ENCODE results near the gene POMT1. TPM values are rescaled to one million over a fixed set of nuclear protein-coding genes. Genes with fewer than 3 reads are reported as not detected.

Gene POMT1
- total and polyA plus RNA-seq, 3 donors from 2014 or later, result 99.7 to 118 (median 117) TPM

- TF ChIP-seq POLR2A (IDR thresholded peaks at IDR 0.05) (no peak), CTCF (IDR thresholded peaks at IDR 0.05) (no peak)
- intact Hi-C loops (cut with DNase I; ENCODE audit: low total_unique reads), result no loop called here
- no peak for DNase-seq
Observed at GRCh38 chr9:131521203-131521602, 18.5 kb downstream of the POMT1 start.

GRCh38 chr9:131521822-131522221, 19.1 kb downstream of the POMT1 start:
- no peaks in the 10 kb centered on the region for H3K4me1 ChIP-seq
- no peak for DNase-seq
- TF ChIP-seq POLR2A (IDR thresholded peaks at IDR 0.05), result no peak
- no peak for TF ChIP-seq CTCF (IDR thresholded peaks at IDR 0.05)
- H3K4me3 ChIP-seq, result no peak overlapping the region
- intact Hi-C loops (cut with DNase I; ENCODE audit: low total_unique reads), result no loop called here
- no peak overlapping the region for H3K27ac ChIP-seq
- H3K27me3 ChIP-seq, result no peaks in the 10 kb centered on the region
- 95 to 97% methylated on average over 12 to 13 of the region's 13 CpGs for WGBS, 2 donors
- H3K9me3 ChIP-seq, result no peaks in the 10 kb centered on the region
- no peaks in the 10 kb centered on the region for H3K36me3 ChIP-seq (ENCODE audit: low read depth, missing control alignments)

More at GRCh38 chr9:131521203-131521602, 18.5 kb downstream of the POMT1 start:
- H3K27ac ChIP-seq, result no peak overlapping the region
- H3K27me3 ChIP-seq, result no peaks in the 10 kb centered on the region
- H3K36me3 ChIP-seq (ENCODE audit: low read depth, missing control alignments), result no peaks in the 10 kb centered on the region
- no peaks in the 10 kb centered on the region for H3K9me3 ChIP-seq
- no peaks in the 10 kb centered on the region for H3K4me1 ChIP-seq
- no peak overlapping the region for H3K4me3 ChIP-seq
- WGBS, 2 donors, result 90 to 95% methylated on average over 10 of the region's 10 CpGs

GRCh38 chr9:131522257-131523085, 19.8 kb downstream of the POMT1 start:
- intact Hi-C loops (cut with DNase I; ENCODE audit: low total_unique reads), result no loop called here
- 89% methylated on average over 24 to 29 of the region's 29 CpGs for WGBS, 2 donors
- H3K27ac ChIP-seq, result no peak overlapping the region
- TF ChIP-seq POLR2A (IDR thresholded peaks at IDR 0.05), result no peak
- TF ChIP-seq CTCF (IDR thresholded peaks at IDR 0.05), result no peak
- no peaks in the 10 kb centered on the region for H3K27me3 ChIP-seq
- no peaks in the 10 kb centered on the region for H3K4me1 ChIP-seq
- H3K9me3 ChIP-seq, result no peaks in the 10 kb centered on the region
- no peak overlapping the region for H3K4me3 ChIP-seq
- DNase-seq, result no peak
- no peaks in the 10 kb centered on the region for H3K36me3 ChIP-seq (ENCODE audit: low read depth, missing control alignments)

- Histone ChIP-seq H3K4me3 (no peak overlapping the region), H3K27me3 (no peaks in the 10 kb centered on the region), H3K4me1 (no peaks in the 10 kb centered on the region), H3K36me3 (ENCODE audit: low read depth, missing control alignments) (no peaks in the 10 kb centered on the region), H3K27ac (no peak overlapping the region), H3K9me3 (no peaks in the 10 kb centered on the region)
- DNase-seq, result no peak
- TF ChIP-seq CTCF (IDR thresholded peaks at IDR 0.05), result no peak
- TF ChIP-seq POLR2A (IDR thresholded peaks at IDR 0.05), result no peak
- intact Hi-C loops (cut with DNase I; ENCODE audit: low total_unique reads), result no loop called here
- 87 to 89% methylated on average over 9 of the region's 9 CpGs for WGBS, 2 donors
Observed at GRCh38 chr9:131523086-131523388, 20.3 kb downstream of the POMT1 start.

Measured in testis (tissue), 3 donors.